ENCODE data around the gene ADGRL2.

ADGRL2 gene

DNA sequence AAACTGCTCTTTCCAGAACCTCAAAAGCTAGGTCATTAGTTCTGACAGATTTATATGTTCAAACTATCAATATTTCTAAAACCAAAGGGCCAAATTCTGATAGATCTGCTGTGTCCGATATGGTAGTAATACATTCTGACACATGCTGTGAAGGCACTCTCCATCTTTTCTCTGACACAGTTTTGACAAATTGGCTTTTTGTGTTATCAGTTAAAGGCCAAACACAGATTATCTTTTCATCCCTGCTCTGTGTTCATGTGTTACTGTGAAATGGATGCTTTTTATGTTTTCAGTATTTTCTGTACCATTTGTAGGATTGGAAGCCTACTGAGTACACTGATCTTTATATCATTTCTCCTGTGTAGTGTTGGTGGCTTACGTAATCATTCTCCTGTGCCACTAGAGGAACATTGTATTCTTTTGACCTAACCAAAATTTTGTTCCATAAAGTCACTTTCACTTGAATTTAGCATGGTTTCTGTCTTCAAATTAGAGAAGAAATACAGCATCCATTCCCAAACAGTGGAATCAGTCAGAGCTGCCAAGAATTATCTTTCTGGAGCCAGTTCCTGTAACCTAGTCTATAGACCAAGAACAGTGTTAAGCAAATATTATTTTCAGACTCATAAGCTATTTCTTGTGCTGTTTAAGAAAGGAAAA, 137.2 kb downstream of the ADGRL2 start:
- peak; percentile 23 for DNase-seq (ENCODE audit: low read depth)
- TF ChIP-seq, protein P1, sequence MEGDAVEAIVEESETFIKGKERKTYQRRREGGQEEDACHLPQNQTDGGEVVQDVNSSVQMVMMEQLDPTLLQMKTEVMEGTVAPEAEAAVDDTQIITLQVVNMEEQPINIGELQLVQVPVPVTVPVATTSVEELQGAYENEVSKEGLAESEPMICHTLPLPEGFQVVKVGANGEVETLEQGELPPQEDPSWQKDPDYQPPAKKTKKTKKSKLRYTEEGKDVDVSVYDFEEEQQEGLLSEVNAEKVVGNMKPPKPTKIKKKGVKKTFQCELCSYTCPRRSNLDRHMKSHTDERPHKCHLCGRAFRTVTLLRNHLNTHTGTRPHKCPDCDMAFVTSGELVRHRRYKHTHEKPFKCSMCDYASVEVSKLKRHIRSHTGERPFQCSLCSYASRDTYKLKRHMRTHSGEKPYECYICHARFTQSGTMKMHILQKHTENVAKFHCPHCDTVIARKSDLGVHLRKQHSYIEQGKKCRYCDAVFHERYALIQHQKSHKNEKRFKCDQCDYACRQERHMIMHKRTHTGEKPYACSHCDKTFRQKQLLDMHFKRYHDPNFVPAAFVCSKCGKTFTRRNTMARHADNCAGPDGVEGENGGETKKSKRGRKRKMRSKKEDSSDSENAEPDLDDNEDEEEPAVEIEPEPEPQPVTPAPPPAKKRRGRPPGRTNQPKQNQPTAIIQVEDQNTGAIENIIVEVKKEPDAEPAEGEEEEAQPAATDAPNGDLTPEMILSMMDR (IDR thresholded peaks at IDR 0.05; ENCODE audit: low read length, missing control alignments), result no peak
- no peak overlapping the region for H3K4me3 ChIP-seq (replicated peaks; ENCODE audit: low read depth, low read length)

DNA sequence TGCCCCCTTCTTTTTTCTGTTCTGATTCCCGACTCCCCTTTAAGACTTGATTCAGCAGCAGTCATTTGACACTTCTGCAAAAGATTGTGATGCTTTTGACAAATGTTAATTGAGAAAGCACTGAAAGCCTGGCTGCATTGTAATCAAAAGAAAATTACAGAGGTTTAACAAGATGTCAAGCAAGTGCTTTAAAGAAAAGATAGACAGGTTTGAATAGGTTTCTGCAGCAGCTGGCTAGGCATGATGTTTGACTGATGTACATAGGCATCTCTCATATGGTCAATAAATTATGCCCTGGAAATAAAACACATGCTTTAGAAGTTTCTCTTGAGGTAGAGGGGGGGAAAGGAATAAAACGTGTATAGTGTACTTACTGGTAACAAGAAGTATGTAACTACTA, 147.8 kb downstream of the ADGRL2 start:
- no peak for DNase-seq (ENCODE audit: low read depth)
- TF ChIP-seq, protein P1 (IDR thresholded peaks at IDR 0.05; ENCODE audit: low read length, missing control alignments), result no peak
- H3K4me3 ChIP-seq (replicated peaks; ENCODE audit: low read depth, low read length), result no peak overlapping the region

DNA sequence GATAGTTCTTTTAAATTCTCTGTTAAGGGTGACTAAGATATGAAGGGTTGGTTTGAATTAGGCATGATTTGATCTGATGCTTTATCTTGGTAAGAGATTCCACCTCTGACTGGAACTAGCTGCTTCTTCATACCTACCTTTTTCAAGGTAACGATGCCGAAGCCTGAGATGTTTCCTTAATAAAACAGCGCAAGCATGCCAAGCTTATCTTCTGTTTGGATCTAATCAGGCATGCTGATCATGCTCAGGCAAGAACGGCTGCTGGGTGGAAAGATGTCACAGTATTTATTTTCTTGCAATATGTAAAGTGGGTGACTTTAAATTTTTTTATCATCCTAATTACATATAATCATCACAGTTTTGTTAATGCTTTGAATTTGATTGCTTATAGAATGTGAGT, 148.7 kb downstream of the ADGRL2 start:
- DNase-seq (ENCODE audit: low read depth), result no peak
- H3K4me3 ChIP-seq (replicated peaks; ENCODE audit: low read depth, low read length), result no peak overlapping the region

DNA sequence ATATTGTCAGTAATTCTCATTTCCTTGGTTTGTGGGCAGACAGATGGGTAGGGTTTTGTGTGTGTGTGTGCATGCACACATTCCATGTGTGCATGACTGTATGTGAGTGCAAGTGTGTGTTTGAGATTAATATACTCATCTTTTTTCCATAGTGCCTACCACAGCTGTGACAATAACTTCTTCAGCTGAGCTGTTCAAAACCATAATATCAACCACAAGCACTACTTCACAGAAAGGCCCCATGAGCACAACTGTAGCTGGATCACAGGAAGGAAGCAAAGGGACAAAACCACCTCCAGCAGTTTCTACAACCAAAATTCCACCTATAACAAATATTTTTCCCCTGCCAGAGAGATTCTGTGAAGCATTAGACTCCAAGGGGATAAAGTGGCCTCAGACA, 149.3 kb downstream of the ADGRL2 start:
- no peak for DNase-seq (ENCODE audit: low read depth)
- TF ChIP-seq, protein P1 (IDR thresholded peaks at IDR 0.05; ENCODE audit: low read length, missing control alignments), result no peak
- no peak overlapping the region for H3K4me3 ChIP-seq (replicated peaks; ENCODE audit: low read depth, low read length)

More for the DNA sequence above, 148.7 kb downstream of the ADGRL2 start:
- TF ChIP-seq, protein P1 (IDR thresholded peaks at IDR 0.05; ENCODE audit: low read length, missing control alignments), result no peak

DNA sequence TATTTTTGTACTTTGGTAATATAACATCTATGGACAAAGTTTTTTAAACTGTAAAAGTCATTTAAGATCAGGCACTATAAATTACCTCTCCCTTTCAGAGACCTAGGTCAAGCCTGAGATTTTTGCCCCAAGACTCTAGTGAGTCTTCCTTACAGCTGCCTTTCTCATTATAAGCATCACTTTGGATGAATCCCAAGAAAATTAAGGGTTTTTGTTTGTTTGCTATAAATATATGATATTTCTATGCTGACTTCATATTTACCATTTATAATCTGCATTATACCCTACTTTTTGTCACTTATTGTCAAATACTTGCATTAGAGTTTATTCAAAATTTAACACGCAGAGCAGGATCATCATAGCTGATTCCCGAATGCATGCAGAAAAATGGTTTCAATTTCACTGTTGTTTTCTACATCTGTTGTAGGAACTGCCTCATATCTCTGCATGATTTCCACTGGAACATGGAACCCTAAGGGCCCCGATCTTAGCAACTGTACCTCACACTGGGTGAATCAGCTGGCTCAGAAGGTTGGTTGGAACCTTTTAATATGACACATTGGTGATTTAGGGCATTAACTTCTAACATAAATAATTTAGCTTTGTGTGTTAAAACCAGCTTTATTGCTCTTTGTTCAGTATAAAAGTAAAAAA, 150.0 kb downstream of the ADGRL2 start:
- no peak for DNase-seq (ENCODE audit: low read depth)
- no peak overlapping the region for H3K4me3 ChIP-seq (replicated peaks; ENCODE audit: low read depth, low read length)
- TF ChIP-seq, protein P1 (IDR thresholded peaks at IDR 0.05; ENCODE audit: low read length, missing control alignments), result no peak

DNA sequence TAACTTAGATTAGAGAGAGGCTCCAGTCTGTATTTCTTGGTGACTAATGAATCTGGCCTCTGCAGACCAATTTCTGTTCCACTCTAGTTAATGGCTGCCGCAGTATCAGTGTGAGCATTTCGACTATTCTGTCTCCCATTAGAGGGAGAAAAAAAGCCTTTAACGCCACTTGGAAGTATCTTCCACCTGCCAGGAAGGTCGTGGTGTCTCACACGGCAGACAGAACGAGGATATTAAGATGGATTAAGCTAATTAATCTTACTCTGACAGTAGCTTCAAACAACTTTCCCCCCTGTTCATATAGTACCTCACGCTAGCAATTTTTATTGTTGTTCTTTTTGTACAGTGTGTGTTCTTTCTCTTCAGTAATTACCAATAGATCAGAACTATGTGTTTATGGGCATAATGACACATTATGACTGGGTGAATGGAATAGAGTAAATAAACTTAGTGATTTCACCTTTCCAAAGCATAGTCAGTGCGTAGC, 153.8 kb downstream of the ADGRL2 start:
- TF ChIP-seq, protein P1 (IDR thresholded peaks at IDR 0.05; ENCODE audit: low read length, missing control alignments), result no peak
- no peak overlapping the region for H3K4me3 ChIP-seq (replicated peaks; ENCODE audit: low read depth, low read length)
- no peak for DNase-seq (ENCODE audit: low read depth)
